Ishikawa (cell line): ENCODE data around the gene SERPINB1.

Experiments used
- CEBPB ChIP-seq: IDR thresholded peaks from 2 replicates; pipeline ENCODE4 v1.6.1; 2012
- CREB1 ChIP-seq: IDR thresholded peaks from 2 replicates; pipeline ENCODE4 v1.6.1; 2012; ENCODE audit warnings: low read depth
- EGR1 ChIP-seq: IDR thresholded peaks from 2 replicates; pipeline ENCODE4 v1.6.1; 2012
- EP300 ChIP-seq: IDR thresholded peaks from 2 replicates; pipeline ENCODE4 v1.6.1; 2012; ENCODE audit warnings: borderline replicate concordance
- FOXM1 ChIP-seq: IDR thresholded peaks from 2 replicates; pipeline ENCODE4 v1.6.1; 2012; ENCODE audit warnings: low read depth, borderline replicate concordance
- MAX ChIP-seq: IDR thresholded peaks from 2 replicates; pipeline ENCODE4 v1.6.1; 2012
- NFIC ChIP-seq: IDR thresholded peaks from 2 replicates; pipeline ENCODE4 v1.6.1; 2012
- RAD21 ChIP-seq: IDR thresholded peaks from 2 replicates; pipeline ENCODE4 v1.6.1; 2012; ENCODE audit warnings: low read depth
- TAF1 ChIP-seq: IDR thresholded peaks from 2 replicates; pipeline ENCODE4 v1.6.1; 2012; ENCODE audit warnings: low read depth, mild to moderate bottlenecking
- TCF12 ChIP-seq: IDR thresholded peaks from 2 replicates; pipeline ENCODE4 v1.6.1; 2012; ENCODE audit warnings: low read depth
- TEAD4 ChIP-seq: IDR thresholded peaks from 2 replicates; pipeline ENCODE4 v1.6.1; 2012
- YY1 ChIP-seq: IDR thresholded peaks from 2 replicates; pipeline ENCODE4 v1.6.1; 2012; ENCODE audit warnings: low read depth
- ZBTB7A ChIP-seq: IDR thresholded peaks from 2 replicates; pipeline ENCODE4 v1.6.1; 2012; ENCODE audit warnings: low read depth
- TF ChIP-seq, protein P1 (sequence below): IDR thresholded peaks from 2 replicates; pipeline ENCODE4 v1.6.1; 2012
- TF ChIP-seq, protein P2 (sequence below): IDR thresholded peaks from 2 replicates; pipeline ENCODE4 v1.6.1; 2012; ENCODE audit warnings: low read depth, mild to moderate bottlenecking

Gene SERPINB1

DNA sequence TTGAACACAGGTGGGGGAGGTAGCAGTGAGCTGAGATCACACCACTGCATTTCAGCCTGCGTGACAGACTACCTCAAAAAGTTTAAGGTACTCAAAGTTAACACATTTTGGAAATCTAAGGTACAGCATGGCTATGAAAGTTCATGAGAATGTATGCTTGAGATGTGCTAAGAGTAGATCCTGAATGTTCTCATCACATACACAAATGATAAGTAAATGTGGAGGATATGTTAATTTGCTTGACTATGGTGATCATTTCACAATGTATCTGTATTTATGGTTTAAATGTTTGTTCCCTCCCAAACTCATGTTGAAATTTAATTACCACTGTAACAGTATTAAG lies 20.1 kb upstream of the SERPINB1 start:
- TF ChIP-seq YY1: no peak
- no peak for TF ChIP-seq RAD21
- TF ChIP-seq CEBPB: no peak
- TF ChIP-seq ZBTB7A: no peak
- no peak for TF ChIP-seq MAX
- TF ChIP-seq FOXM1: no peak
- no peak for TF ChIP-seq NFIC

GRCh38 chr6:2861060-2861821 lies 19.6 kb upstream of the SERPINB1 start:
- no peak for TF ChIP-seq CREB1
- no peak for TF ChIP-seq TEAD4
- no peak for TF ChIP-seq FOXM1
- TF ChIP-seq EGR1: no peak
- no peak for TF ChIP-seq MAX
- TF ChIP-seq YY1: no peak
- TF ChIP-seq, protein P1, sequence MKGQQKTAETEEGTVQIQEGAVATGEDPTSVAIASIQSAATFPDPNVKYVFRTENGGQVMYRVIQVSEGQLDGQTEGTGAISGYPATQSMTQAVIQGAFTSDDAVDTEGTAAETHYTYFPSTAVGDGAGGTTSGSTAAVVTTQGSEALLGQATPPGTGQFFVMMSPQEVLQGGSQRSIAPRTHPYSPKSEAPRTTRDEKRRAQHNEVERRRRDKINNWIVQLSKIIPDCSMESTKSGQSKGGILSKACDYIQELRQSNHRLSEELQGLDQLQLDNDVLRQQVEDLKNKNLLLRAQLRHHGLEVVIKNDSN: no peak
- TF ChIP-seq ZBTB7A: no peak
- no peak for TF ChIP-seq TCF12
- no peak for TF ChIP-seq RAD21
- TF ChIP-seq, protein P2, sequence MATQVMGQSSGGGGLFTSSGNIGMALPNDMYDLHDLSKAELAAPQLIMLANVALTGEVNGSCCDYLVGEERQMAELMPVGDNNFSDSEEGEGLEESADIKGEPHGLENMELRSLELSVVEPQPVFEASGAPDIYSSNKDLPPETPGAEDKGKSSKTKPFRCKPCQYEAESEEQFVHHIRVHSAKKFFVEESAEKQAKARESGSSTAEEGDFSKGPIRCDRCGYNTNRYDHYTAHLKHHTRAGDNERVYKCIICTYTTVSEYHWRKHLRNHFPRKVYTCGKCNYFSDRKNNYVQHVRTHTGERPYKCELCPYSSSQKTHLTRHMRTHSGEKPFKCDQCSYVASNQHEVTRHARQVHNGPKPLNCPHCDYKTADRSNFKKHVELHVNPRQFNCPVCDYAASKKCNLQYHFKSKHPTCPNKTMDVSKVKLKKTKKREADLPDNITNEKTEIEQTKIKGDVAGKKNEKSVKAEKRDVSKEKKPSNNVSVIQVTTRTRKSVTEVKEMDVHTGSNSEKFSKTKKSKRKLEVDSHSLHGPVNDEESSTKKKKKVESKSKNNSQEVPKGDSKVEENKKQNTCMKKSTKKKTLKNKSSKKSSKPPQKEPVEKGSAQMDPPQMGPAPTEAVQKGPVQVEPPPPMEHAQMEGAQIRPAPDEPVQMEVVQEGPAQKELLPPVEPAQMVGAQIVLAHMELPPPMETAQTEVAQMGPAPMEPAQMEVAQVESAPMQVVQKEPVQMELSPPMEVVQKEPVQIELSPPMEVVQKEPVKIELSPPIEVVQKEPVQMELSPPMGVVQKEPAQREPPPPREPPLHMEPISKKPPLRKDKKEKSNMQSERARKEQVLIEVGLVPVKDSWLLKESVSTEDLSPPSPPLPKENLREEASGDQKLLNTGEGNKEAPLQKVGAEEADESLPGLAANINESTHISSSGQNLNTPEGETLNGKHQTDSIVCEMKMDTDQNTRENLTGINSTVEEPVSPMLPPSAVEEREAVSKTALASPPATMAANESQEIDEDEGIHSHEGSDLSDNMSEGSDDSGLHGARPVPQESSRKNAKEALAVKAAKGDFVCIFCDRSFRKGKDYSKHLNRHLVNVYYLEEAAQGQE: no peak
- no peak for TF ChIP-seq NFIC
- TF ChIP-seq TAF1: no peak
- TF ChIP-seq EP300: no peak
- TF ChIP-seq CEBPB: no peak

- TF ChIP-seq FOXM1 (no peak), TAF1 (no peak), CEBPB (no peak), MAX (no peak), EP300 (no peak), TEAD4 (no peak), CREB1 (no peak), YY1 (no peak), RAD21 (no peak), EGR1 (no peak), TCF12 (no peak), ZBTB7A (no peak), NFIC (no peak)
- TF ChIP-seq, protein P2: no peak
- TF ChIP-seq, protein P1: no peak
These were observed 17.6 kb upstream of the SERPINB1 start for GRCh38 chr6:2859185-2859700.

- no peak for TF ChIP-seq CEBPB
- no peak for TF ChIP-seq ZBTB7A
- no peak for TF ChIP-seq TCF12
- no peak for TF ChIP-seq EP300
- no peak for TF ChIP-seq NFIC
- no peak for TF ChIP-seq CREB1
- no peak for TF ChIP-seq FOXM1
- TF ChIP-seq MAX: no peak
- TF ChIP-seq, protein P2: no peak
- no peak for TF ChIP-seq RAD21
- no peak for TF ChIP-seq TAF1
- TF ChIP-seq YY1: no peak
- TF ChIP-seq, protein P1: no peak
- TF ChIP-seq EGR1: no peak
- TF ChIP-seq TEAD4: no peak
These were observed 16.1 kb upstream of the SERPINB1 start for GRCh38 chr6:2857580-2858337.
